GM19240 (cell line): ENCODE data around the gene PDSS2.

Experiments used
- DNase-seq: peaks from one replicate; pipeline ENCODE4 v3.0.0; 2011; ENCODE audit warnings: low spot score; ENCODE audit not compliant: insufficient read length

Gene PDSS2

GRCh38 chr6:107272246-107272645 lies 187.1 kb downstream of the PDSS2 start:
- no peak for DNase-seq

DNA sequence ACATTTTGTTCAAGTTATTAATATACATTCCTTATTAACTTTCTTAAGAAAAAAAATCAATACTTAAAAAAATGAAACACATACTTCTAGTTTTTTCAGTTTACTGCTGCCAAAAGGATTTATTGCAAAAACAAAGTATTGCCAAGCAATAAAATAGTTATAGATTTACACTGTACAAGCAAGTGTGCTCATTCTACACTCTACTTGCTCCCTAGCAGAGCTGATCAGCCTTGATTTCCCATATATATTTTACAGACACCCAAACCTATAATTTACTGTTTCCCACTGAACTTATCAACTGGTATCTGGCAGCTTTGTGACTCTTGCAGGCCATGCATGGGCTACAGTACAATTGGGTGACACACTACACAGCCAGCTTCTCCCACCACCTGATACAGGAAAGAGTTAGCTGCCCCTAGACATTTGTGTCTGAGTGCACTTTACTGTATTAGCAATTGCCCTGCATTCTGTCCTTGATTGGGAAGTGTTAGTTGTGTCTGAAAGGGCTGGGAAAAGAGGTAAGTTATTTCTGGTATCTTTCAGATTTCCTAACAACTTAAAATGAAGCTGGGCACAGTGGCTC lies 188.1 kb downstream of the PDSS2 start:
- DNase-seq, result no peak

DNA sequence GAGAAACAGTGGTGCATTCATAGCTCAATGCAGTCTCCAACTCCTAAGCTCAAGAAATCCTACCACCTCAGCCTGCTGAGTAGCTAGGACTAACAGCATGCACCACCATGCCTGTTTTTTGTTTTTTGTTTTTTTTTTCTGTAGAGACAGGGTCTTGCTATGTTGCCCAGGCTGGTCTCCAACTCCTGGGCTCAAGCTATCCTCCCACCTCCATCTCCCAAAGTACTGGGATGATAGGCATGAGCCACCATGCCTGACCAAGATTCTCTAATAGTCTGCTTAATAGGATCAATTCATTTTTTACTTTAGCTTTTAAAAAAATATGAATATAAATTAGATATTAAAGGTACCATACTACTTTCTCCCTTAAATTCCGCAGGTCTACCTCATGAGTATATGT lies 191.7 kb downstream of the PDSS2 start:
- DNase-seq, result no peak

- DNase-seq, result no peak
Measured at GRCh38 chr6:107267006-107267405, 192.4 kb downstream of the PDSS2 start.

GRCh38 chr6:107266563-107266962 lies 192.8 kb downstream of the PDSS2 start:
- DNase-seq, result no peak

GRCh38 chr6:107264357-107264840 lies 195.0 kb downstream of the PDSS2 start:
- no peak for DNase-seq

DNA sequence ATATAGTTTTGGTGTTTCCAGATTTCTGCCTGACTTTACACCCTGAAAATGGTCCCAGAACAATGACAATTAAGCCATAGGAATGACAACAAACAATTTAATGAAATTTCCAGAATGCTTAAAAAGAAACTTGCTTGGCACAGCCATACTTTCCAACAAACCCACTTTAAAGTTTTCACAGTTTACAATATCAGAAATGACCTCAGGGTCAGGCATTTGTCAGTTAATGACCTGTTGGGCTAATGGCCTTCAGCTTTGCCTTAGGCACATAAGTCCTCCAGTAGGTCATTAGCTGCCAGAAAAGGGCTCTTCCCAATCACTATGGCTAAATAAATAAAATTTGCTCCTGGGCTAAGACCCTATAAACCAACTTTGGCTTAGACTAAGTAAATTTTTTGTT lies 199.4 kb downstream of the PDSS2 start:
- no peak for DNase-seq

DNA sequence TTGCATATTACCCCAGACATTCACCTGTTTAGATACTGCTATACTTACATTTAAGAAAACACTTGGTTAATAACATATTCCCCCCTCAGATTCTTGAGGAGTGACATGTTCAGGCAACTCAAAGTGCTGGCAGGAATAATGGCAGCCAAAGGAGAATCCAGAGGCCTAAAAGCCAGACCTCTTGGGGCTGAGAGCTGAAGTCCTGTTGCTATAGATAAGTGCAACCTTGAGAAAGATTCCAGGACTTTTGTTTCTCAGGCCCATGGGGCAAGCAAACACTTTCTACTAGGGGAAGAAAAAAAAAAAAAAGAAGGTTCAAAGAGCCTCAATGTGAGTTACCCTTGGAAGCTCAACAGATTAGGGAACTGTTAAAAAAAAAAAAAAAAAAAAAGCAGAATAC lies 211.2 kb downstream of the PDSS2 start:
- DNase-seq, result no peak

GRCh38 chr6:107246972-107247615 lies 212.3 kb downstream of the PDSS2 start:
- no peak for DNase-seq

GRCh38 chr6:107246249-107246971 lies 213.0 kb downstream of the PDSS2 start:
- DNase-seq, result no peak

GRCh38 chr6:107244742-107245480 lies 214.5 kb downstream of the PDSS2 start:
- no peak for DNase-seq

DNA sequence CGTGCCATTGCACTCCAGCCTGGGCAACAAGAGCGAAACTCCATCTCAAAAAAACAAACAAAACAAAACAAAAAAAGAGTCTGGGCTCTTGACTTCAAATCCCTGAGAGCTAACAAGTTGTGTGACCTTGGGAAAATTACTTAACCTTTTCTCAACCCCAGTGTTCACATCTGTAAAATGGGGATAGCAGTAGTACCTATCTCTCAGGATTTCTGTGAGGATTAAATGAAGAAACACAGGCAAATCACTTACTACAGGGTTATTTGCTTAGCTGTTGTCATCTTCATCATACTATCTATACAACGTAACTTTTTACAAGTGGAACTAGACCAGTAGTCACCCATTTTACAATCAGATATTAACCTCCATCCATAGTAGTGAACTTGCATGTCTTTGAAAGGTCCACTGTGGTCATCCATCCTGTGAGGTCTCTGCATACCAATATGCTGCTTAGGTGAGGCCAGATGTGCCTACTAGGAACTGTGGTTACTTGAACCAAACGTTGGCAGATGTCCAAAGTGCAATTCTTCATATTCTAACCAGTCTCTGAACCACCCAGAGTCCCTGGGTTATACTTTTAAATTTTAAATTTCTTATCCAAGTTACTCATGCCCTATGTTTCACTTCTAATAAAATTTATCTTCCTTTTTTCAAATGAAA lies 215.2 kb downstream of the PDSS2 start:
- no peak for DNase-seq

DNA sequence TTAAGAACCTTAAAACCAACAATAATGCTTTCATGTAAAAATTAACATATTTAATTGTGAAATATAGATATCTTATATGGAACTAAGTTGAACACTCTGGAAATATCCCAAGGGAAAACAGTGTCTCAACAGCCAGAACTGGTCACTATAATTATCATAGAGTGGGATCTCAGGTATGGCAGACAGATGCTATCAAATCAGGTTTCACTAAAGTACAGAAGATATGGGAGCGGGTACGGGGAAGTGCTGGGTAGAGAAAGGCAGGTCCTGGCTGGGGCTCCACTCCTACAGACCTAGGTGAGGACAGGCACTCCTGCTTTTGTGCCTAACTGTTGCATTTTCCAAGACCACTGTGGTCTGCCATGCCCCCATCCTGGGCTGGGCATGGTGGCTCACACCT lies 215.9 kb downstream of the PDSS2 start:
- DNase-seq, result no peak

DNA sequence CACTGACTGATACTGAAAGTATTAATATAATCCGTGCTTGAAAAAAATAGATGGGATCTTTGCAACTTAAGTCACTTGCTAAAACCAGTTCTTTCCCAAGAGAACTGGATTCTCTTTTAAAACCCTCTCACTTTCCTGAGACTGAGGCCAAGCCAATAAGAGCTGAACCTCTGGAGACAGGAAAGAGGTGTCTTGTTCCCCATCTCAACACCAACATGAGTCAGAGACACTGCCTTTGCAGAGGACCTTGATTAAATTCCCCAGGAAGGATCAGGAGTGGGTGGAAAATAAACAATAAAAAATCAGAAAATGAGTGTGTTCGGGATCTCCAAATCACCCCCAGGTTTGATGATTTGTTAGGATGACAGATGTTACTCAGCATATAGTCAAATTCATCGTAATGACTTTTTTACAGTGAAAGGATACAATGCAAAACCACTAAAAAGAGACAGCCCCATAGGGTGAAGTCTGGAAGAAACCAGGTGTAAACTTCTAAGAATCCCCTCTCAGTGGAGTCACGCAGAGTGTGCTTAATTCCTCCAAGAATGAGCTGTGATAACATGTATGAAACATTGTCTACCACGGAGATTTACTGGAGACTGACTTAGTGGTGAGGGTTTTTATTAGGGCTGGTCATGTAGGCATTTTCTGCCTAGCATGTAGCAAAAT lies 221.2 kb downstream of the PDSS2 start:
- no peak for DNase-seq

GRCh38 chr6:107235511-107235910 lies 223.9 kb downstream of the PDSS2 start:
- DNase-seq, result no peak

- DNase-seq, result no peak
Measured at GRCh38 chr6:107235007-107235406, 224.4 kb downstream of the PDSS2 start.

- DNase-seq, result no peak
Measured at GRCh38 chr6:107231243-107231642, 228.1 kb downstream of the PDSS2 start.

GRCh38 chr6:107230448-107230847 lies 228.9 kb downstream of the PDSS2 start:
- no peak for DNase-seq

DNA sequence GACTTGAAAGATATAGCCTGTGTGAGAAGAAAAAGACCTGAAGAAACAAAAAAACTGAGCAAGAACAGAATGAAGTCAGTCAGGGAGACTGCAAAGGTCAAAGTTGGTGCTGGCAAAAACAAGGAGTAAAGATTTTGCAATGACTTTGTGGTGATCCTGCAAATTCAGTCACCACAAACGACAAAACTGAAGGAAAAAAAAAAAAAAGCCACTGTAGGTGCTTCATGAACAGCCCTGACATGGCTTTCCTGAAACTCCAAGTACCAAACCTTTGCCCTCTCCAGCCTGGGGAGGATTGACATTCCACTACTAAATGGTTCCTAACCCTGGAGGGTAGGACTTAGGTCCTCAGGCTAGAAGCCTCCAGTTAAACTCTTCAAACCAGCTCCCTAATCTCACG lies 229.3 kb downstream of the PDSS2 start:
- DNase-seq, result no peak

DNA sequence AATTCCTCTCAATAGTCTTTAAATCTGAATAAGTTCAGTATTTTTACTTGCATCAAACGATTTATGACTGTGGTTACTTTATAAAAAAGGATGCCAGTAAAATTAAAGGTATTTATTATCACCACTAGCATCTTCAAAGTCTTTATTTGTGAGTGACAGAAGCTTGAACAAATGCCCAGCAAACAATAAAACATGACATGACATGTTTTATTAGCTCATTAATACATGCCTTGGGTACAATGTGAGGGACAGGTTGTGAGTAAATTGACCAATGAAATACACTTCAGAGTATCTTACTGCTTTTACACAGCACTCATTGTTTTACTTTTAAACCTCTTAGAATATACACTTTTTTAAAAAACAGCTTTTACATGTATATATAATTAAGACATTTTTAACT lies 230.6 kb downstream of the PDSS2 start:
- no peak for DNase-seq

GRCh38 chr6:107221519-107221918 lies 237.8 kb downstream of the PDSS2 start:
- no peak for DNase-seq
